Stomach (tissue), 9 donors: ENCODE data around the gene FUBP1. TPM values are rescaled to one million over a fixed set of nuclear protein-coding genes. Genes with fewer than 3 reads are reported as not detected.
"Not testable (repeated sequence)": the region's sequence is repeated elsewhere in the genome, so short reads cannot be mapped to it uniquely, and the experiment has no call there.

Experiments used
- DNase-seq, 2 donors: peaks; one replicate each; pipeline versions ENCODE4 v3.0.0 to v3.0.0-alpha.2; 2013 to 2019
- H3K27ac ChIP-seq, 5 donors: fragments of 200-600 bp in 4 of 5; sonication (generic) in 4 of 5; one replicate each; pipeline ENCODE4 v1.5.1; 2013 to 2019; ENCODE audit warnings: mild to moderate bottlenecking in 1 of 5, moderate library complexity in 1 of 5
- H3K27me3 ChIP-seq, 3 donors: fragments of 200-600 bp; sonication (generic); one replicate each; pipeline ENCODE4 v1.5.1; 2017 to 2019; ENCODE audit warnings: mixed run types in 1 of 3
- H3K36me3 ChIP-seq, 4 donors: fragments of 200-600 bp; sonication (generic); 1 replicate in 3 of 4; 2 replicates in 1 of 4; pipeline ENCODE4 v1.5.1; 2016 to 2019
- H3K4me1 ChIP-seq, 4 donors: fragments of 200-600 bp; sonication (generic); one replicate each; pipeline ENCODE4 v1.5.1; 2016 to 2019
- H3K4me3 ChIP-seq, 4 donors: fragments of 200-600 bp; sonication (generic) in 3 of 4; one replicate each; pipeline ENCODE4 v1.5.1; 2016 to 2019; ENCODE audit warnings: mild to moderate bottlenecking in 1 of 4
- H3K9me3 ChIP-seq, 4 donors: fragments of 200-600 bp; sonication (generic); one replicate each; pipeline ENCODE4 v1.5.1; 2016 to 2019
- EP300 ChIP-seq: sonication (generic); formaldehyde crosslinking; IDR thresholded peaks from one replicate; pipeline ENCODE4 v1.6.1; 2017; ENCODE audit warnings: antibody characterized with exemption
- POLR2A ChIP-seq, 4 donors: fragments of 450-650 bp; IDR thresholded peaks; one replicate each; pipeline ENCODE4 v1.6.1; 2016; ENCODE audit warnings: antibody characterized with exemption in 4 of 4, control low read depth in 2 of 4, mild to moderate bottlenecking in 1 of 4, moderate library complexity in 1 of 4
- POLR2AphosphoS5 ChIP-seq, 3 donors: sonication (generic); formaldehyde crosslinking; IDR thresholded peaks; one replicate each; pipeline ENCODE4 v1.6.1; 2016; ENCODE audit warnings: antibody characterized with exemption in 3 of 3
- WGBS, 5 donors: extraction: QIAGEN DNeasy Blood & Tissue Kit in 3 of 5; methylation state at CpG; one replicate each; pipeline versions ENCODE4 v1.1.5 to v1.1.7; 2013 to 2018; 5-methylcytosine and 5-hydroxymethylcytosine counted together
- intact Hi-C: fragments of 100-400 bp; cut with DNase I; formaldehyde crosslinking; loops from one replicate; pipeline ENCODE4 v1.15.1; 2023; ENCODE audit warnings: low total_unique reads
- polyA plus RNA-seq, 3 donors: library from polyadenylated mRNA; stranded (reverse); fragments of 200-250 nt; gene quantifications; one replicate each; pipeline ENCODE4 v1.2.3, GENCODE V29; 2013
- total RNA-seq, 5 donors: library from RNA; depleted of rRNA; stranded (reverse); fragments of >200 nt; gene quantifications; one replicate each; pipeline versions ENCODE4 v1.1.0 to v1.2.3, GENCODE V29; 2014 to 2016
- TF ChIP-seq, protein P1 (sequence below), 7 experiments: fragments of 450-650 bp in 4 of 7; fragments of 200-600 bp in 3 of 7; sonication (generic) in 3 of 7; IDR thresholded peaks; one replicate each; pipeline ENCODE4 v1.5.1; 2016 to 2019; ENCODE audit warnings: antibody characterized with exemption in 7 of 7, control low read depth in 2 of 7, mild to moderate bottlenecking in 1 of 7
- donor health status: healthy with polysubstance abuse.
- donor health status: Bipolar disorder and iron deficiency.
- donor health status: healthy.

FUBP1 gene
- total and polyA plus RNA-seq, 8 donors = 25.6 to 394 (median 54.4) TPM

DNA sequence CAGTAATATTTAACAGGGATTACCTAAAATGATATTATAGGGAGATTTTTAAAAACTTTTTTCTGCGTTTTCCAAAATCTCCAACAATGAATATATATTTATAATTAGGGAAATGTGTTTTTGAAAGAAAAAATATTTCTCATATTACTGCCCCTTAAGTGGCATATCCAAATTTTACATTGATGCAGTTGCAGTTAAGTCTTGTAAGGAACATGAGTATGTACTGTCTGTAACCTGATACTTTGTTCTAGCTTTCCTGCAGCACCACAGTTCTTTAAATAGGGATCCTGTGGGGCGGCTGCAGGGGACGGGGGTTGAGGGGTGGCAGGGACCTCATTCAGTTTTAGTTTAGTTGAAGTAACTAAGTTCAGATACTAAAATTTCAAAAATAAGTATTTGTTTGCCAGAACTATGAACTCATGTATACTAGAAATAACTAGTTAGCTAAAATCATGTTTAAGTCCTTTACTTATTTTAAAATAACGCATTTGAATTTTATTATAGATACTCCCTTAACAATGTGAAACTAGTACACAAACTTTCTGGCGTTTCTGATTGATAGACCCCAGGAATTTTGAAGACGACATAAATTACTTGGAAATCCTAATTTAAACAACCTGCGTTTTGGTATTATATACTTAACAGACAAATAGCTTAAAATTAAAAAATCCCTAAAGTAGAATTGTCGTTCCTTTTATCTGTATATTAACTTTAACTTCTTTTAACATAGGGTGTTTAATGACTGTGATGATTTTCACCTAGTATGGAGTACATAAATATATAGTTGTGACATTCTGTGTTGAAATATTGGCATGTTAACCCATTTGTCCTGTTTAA lies 25.2 kb upstream of the FUBP1 start:
- Histone ChIP-seq H3K4me1 (peaks cover 5 to 40% (median 23%) of the 10 kb centered on the region in 4 donors), H3K27me3 (no peaks in the 10 kb centered on the region), H3K4me3 (peak overlapping the region; percentile 53 to 55 (median 54)), H3K27ac (peak overlapping the region; percentile 54 to 93 (median 88)), H3K9me3 (no peaks in the 10 kb centered on the region), H3K36me3 (no peaks in the 10 kb centered on the region)
- intact Hi-C loops = no loop called here
- TF ChIP-seq, protein P1, sequence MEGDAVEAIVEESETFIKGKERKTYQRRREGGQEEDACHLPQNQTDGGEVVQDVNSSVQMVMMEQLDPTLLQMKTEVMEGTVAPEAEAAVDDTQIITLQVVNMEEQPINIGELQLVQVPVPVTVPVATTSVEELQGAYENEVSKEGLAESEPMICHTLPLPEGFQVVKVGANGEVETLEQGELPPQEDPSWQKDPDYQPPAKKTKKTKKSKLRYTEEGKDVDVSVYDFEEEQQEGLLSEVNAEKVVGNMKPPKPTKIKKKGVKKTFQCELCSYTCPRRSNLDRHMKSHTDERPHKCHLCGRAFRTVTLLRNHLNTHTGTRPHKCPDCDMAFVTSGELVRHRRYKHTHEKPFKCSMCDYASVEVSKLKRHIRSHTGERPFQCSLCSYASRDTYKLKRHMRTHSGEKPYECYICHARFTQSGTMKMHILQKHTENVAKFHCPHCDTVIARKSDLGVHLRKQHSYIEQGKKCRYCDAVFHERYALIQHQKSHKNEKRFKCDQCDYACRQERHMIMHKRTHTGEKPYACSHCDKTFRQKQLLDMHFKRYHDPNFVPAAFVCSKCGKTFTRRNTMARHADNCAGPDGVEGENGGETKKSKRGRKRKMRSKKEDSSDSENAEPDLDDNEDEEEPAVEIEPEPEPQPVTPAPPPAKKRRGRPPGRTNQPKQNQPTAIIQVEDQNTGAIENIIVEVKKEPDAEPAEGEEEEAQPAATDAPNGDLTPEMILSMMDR (IDR thresholded peaks at IDR 0.05) = no peak
- TF ChIP-seq POLR2AphosphoS5 (IDR thresholded peaks at IDR 0.05) = peak in 1 of 3 donors; percentile 47
- WGBS, 5 donors = 4 to 7% (median 6%) methylated on average over 8 of the region's 8 CpGs
- DNase-seq = peak; percentile 29 to 83

DNA sequence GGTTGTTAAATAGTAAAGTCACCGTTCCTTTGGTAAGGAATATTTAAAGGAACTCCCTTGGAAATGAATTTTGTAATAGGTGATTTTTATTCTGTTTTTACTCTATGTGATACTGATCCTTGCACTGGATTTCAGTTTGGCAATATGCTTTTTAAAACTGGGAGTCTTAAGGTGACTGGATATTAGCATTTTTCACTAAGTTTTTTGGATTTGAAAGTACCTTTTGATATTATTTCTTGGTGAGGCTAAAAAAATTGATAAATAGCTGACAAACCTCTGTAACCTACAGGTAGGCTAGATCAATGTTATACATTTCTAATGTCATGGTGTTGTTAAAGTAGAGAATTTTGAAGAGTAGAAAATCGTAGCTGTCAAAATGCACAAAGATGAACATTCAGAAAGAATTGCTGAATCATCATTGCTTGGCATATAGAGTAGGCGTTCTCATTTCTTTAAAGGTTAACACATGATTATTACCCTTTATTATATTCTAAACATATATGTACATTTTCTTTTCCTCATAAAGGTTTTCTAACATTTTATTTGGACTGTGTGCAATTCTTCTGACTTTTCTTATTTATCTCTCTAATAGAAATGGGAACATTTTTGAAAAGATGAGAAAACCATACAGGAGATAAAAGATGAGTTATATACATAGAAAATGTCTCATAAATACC lies 24.3 kb upstream of the FUBP1 start:
- no peaks in the 10 kb centered on the region for H3K27me3 ChIP-seq
- no peak for DNase-seq
- H3K9me3 ChIP-seq = no peaks in the 10 kb centered on the region
- peak overlapping the region in 4 of 5 donors; percentile 84 to 93 (median 90) for H3K27ac ChIP-seq
- intact Hi-C loops = no loop called here
- 13 to 31% (median 23%) methylated on average over 3 of the region's 3 CpGs for WGBS, 5 donors
- TF ChIP-seq, protein P1 (IDR thresholded peaks at IDR 0.05) = no peak
- TF ChIP-seq POLR2A (IDR thresholded peaks at IDR 0.05) = no peak
- TF ChIP-seq POLR2AphosphoS5 (IDR thresholded peaks at IDR 0.05) = no peak
- no peak for TF ChIP-seq EP300
- no peaks in the 10 kb centered on the region for H3K36me3 ChIP-seq
- H3K4me3 ChIP-seq = peak overlapping the region in 1 of 4 donors; percentile 2
- peaks cover 5 to 36% (median 20%) of the 10 kb centered on the region in 4 donors for H3K4me1 ChIP-seq

DNA sequence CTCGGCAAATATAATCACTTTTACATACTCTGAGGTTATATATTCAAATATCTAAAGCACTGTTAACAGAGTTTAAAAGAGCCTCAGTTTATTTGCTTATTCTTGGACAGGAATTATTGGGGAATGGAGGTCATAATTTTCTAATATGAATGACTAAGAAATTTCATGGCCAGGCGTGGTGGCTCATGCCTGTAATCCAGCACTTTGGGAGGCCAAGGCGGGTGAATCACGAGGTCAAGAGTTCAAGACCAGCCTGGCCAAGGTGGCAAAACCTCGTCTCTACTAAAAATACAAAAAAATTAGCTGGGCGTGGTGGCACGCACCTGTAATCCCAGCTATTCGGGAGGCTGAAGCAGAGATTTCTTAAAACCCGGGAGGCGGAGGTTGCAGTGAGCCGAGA lies 21.7 kb upstream of the FUBP1 start:
- H3K36me3 ChIP-seq, H3K4me3 ChIP-seq, DNase-seq, intact Hi-C loops, H3K9me3 ChIP-seq, H3K27ac ChIP-seq, H3K27me3 ChIP-seq: not testable (repeated sequence)
- WGBS, 5 donors = 88 to 94% (median 92%) methylated on average over 11 of the region's 11 CpGs
- peaks cover 5 to 13% (median 10%) of the 10 kb centered on the region in 4 donors for H3K4me1 ChIP-seq

DNA sequence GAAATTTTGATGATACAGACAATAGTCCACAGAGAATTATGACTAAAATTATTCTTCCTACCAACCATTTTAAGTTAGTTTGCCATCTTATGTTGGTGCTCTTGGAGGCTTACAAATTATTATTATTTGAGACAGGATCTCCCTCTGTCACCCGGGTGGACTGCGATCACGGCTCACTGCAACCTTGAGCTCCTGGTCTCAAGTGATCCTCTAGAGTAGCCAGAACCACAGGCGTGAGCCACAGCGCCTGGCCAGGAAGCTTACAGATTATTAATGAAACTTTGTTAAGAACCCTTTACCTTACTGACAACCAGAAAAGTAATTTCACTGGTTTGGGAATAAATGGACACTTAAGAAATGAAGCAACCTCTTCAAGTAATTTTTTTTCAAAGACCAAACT lies 17.9 kb upstream of the FUBP1 start:
- H3K36me3 ChIP-seq = peaks cover 0 to 20% (median 11%) of the 10 kb centered on the region in 4 donors
- H3K9me3 ChIP-seq = no peaks in the 10 kb centered on the region
- no peak overlapping the region for H3K4me3 ChIP-seq
- DNase-seq = no peak
- no peaks in the 10 kb centered on the region for H3K4me1 ChIP-seq
- H3K27me3 ChIP-seq = no peaks in the 10 kb centered on the region
- intact Hi-C loops = no loop called here
- TF ChIP-seq POLR2AphosphoS5 (IDR thresholded peaks at IDR 0.05) = no peak
- TF ChIP-seq, protein P1 (IDR thresholded peaks at IDR 0.05) = no peak
- no peak for TF ChIP-seq POLR2A (IDR thresholded peaks at IDR 0.05)
- no peak for TF ChIP-seq EP300
- H3K27ac ChIP-seq = no peak overlapping the region
- 87 to 97% (median 96%) methylated on average over 5 of the region's 5 CpGs for WGBS, 5 donors
